ENCODE data around the gene PFN3.

The PFN3 gene

DNA sequence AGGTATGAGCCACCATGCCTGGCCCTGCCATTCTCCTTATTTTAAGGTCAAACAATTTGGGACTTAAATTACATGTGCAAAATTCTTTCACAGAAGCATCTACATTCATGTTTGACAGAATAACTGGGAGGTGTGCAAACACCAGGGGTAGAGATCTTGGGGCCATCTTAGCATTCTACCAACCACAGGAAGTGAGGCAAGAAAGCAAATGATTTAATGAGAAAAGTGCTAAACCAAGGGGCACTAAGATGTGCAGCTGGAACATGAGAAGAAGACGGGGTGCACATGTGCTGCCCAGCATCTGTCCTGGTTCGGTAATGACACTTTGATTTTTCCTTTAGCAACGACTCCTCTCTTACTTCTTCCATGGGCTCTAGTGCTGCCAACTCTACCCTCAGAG is 10.1 kb upstream of the PFN3 start:
- Histone ChIP-seq H2BK12ac (ENCODE audit: low read length) (no peak overlapping the region), H3K18ac (ENCODE audit: low read length) (no peak overlapping the region), H3K4me1 (ENCODE audit: control insufficient read depth in 1 of 2, insufficient read depth in 2 of 2, low read length in 2 of 2) (no peaks in the 10 kb centered on the region), H3K4ac (ENCODE audit: low read depth, low read length) (no peak overlapping the region), H3K79me1 (ENCODE audit: low read length) (no peaks in the 10 kb centered on the region), H3K9ac (ENCODE audit: low read length) (no peak overlapping the region), H2BK5ac (ENCODE audit: low read depth, low read length, poor library complexity) (no peak overlapping the region), H3K4me3 (ENCODE audit: low read depth, low read length) (no peak overlapping the region), H3K79me2 (ENCODE audit: control insufficient read depth, insufficient read depth, low read length, poor library complexity) (no peaks in the 10 kb centered on the region), H4K91ac (ENCODE audit: low read depth, low read length) (no peak overlapping the region), H2AFZ (ENCODE audit: insufficient read depth, low read length, poor library complexity) (no peak overlapping the region), H2AK5ac (ENCODE audit: low read length) (no peak overlapping the region), H4K8ac (ENCODE audit: low read depth, low read length) (no peak overlapping the region), H3K36me3 (ENCODE audit: control insufficient read depth in 1 of 2, insufficient read depth in 2 of 2, low read length in 2 of 2) (no peaks in the 10 kb centered on the region), H4K12ac (ENCODE audit: low read depth, low read length) (no peak overlapping the region), H3K4me2 (ENCODE audit: low read length) (no peak overlapping the region), H3K14ac (ENCODE audit: low read length) (no peak overlapping the region), H3K27me3 (ENCODE audit: insufficient read depth, low read length) (peaks cover 1% of the 10 kb centered on the region), H3K23ac (ENCODE audit: low read length) (no peak overlapping the region), H3K9me3 (ENCODE audit: insufficient read depth, low read depth, low read length) (peaks cover 1% of the 10 kb centered on the region), H2BK120ac (ENCODE audit: insufficient read depth, low read length, poor library complexity) (no peak overlapping the region), H3K27ac (ENCODE audit: low read depth, low read length) (no peak overlapping the region)
- no peak for DNase-seq
- no CpG with 5 or more reads among the region's 3 CpGs for WGBS (ENCODE audit: extremely low coverage, insufficient coverage, insufficient read length)

- peaks cover 1% of the 10 kb centered on the region for H3K9me3 ChIP-seq (ENCODE audit: insufficient read depth, low read depth, low read length)
- H2AK5ac ChIP-seq (ENCODE audit: low read length) = no peak within 1 kb of the TSS
- H4K8ac ChIP-seq (ENCODE audit: low read depth, low read length) = no peak within 1 kb of the TSS
- H3K14ac ChIP-seq (ENCODE audit: low read length) = no peak within 1 kb of the TSS
- H3K4ac ChIP-seq (ENCODE audit: low read depth, low read length) = no peak within 1 kb of the TSS
- H2BK120ac ChIP-seq (ENCODE audit: insufficient read depth, low read length, poor library complexity) = no peak within 1 kb of the TSS
- H3K4me1 ChIP-seq (ENCODE audit: control insufficient read depth in 1 of 2, insufficient read depth in 2 of 2, low read length in 2 of 2) = peaks cover under 1 to 2% of the 10 kb centered on the region in 2 experiments
- no peak for DNase-seq
- no peak within 1 kb of the TSS for H3K27ac ChIP-seq (ENCODE audit: low read depth, low read length)
- no peak within 1 kb of the TSS for H3K9ac ChIP-seq (ENCODE audit: low read length)
- H3K4me3 ChIP-seq (ENCODE audit: low read depth, low read length) = no peak within 1 kb of the TSS
- H3K79me2 ChIP-seq (ENCODE audit: control insufficient read depth, insufficient read depth, low read length, poor library complexity) = no peaks in the 10 kb centered on the region
- H3K23ac ChIP-seq (ENCODE audit: low read length) = no peak within 1 kb of the TSS
- no peak within 1 kb of the TSS for H4K12ac ChIP-seq (ENCODE audit: low read depth, low read length)
- H2AFZ ChIP-seq (ENCODE audit: insufficient read depth, low read length, poor library complexity) = no peak within 1 kb of the TSS
- H3K4me2 ChIP-seq (ENCODE audit: low read length) = no peak within 1 kb of the TSS
- H2BK5ac ChIP-seq (ENCODE audit: low read depth, low read length, poor library complexity) = no peak within 1 kb of the TSS
- no CpG with 5 or more reads among the region's 9 CpGs for WGBS (ENCODE audit: extremely low coverage, insufficient coverage, insufficient read length)
- no peaks in the 10 kb centered on the region for H3K79me1 ChIP-seq (ENCODE audit: low read length)
- H4K91ac ChIP-seq (ENCODE audit: low read depth, low read length) = no peak within 1 kb of the TSS
- no peaks in the 10 kb centered on the region for H3K36me3 ChIP-seq (ENCODE audit: control insufficient read depth in 1 of 2, insufficient read depth in 2 of 2, low read length in 2 of 2)
- H3K27me3 ChIP-seq (ENCODE audit: insufficient read depth, low read length) = peaks cover 14% of the 10 kb centered on the region
- H2BK12ac ChIP-seq (ENCODE audit: low read length) = no peak within 1 kb of the TSS
- H3K18ac ChIP-seq (ENCODE audit: low read length) = no peak within 1 kb of the TSS
Measured at GRCh38 chr5:177409043-177409801, 8.8 kb upstream of the PFN3 start, which contains the start of gene F12. TSS of gene F12 (minus strand) at chr5:177409564. CDS start at chr5:177409527, 37 bp downstream.

GRCh38 chr5:177405805-177406204 is 5.3 kb upstream of the PFN3 start:
- Histone ChIP-seq H2BK5ac (ENCODE audit: low read depth, low read length, poor library complexity) (no peak overlapping the region), H3K23ac (ENCODE audit: low read length) (no peak overlapping the region), H3K9ac (ENCODE audit: low read length) (no peak overlapping the region), H4K12ac (ENCODE audit: low read depth, low read length) (no peak overlapping the region), H2AK5ac (ENCODE audit: low read length) (no peak overlapping the region), H3K4me3 (ENCODE audit: low read depth, low read length) (no peak overlapping the region), H3K18ac (ENCODE audit: low read length) (no peak overlapping the region), H2BK12ac (ENCODE audit: low read length) (no peak overlapping the region), H3K79me2 (ENCODE audit: control insufficient read depth, insufficient read depth, low read length, poor library complexity) (no peaks in the 10 kb centered on the region), H3K36me3 (ENCODE audit: control insufficient read depth in 1 of 2, insufficient read depth in 2 of 2, low read length in 2 of 2) (no peaks in the 10 kb centered on the region), H3K4ac (ENCODE audit: low read depth, low read length) (no peak overlapping the region), H3K27ac (ENCODE audit: low read depth, low read length) (no peak overlapping the region), H2AFZ (ENCODE audit: insufficient read depth, low read length, poor library complexity) (no peak overlapping the region), H2BK120ac (ENCODE audit: insufficient read depth, low read length, poor library complexity) (no peak overlapping the region), H4K8ac (ENCODE audit: low read depth, low read length) (no peak overlapping the region), H3K4me1 (ENCODE audit: control insufficient read depth in 1 of 2, insufficient read depth in 2 of 2, low read length in 2 of 2) (peaks cover 14 to 23% of the 10 kb centered on the region in 2 experiments), H3K14ac (ENCODE audit: low read length) (no peak overlapping the region), H3K4me2 (ENCODE audit: low read length) (no peak overlapping the region), H3K27me3 (ENCODE audit: insufficient read depth, low read length) (peaks cover 28% of the 10 kb centered on the region), H4K91ac (ENCODE audit: low read depth, low read length) (no peak overlapping the region), H3K79me1 (ENCODE audit: low read length) (peaks cover 2% of the 10 kb centered on the region), H3K9me3 (ENCODE audit: insufficient read depth, low read depth, low read length) (peaks cover 1% of the 10 kb centered on the region)
- WGBS (ENCODE audit: extremely low coverage, insufficient coverage, insufficient read length) = no CpG with 5 or more reads among the region's 5 CpGs
- peak in 1 of 2 donors; percentile 10 for DNase-seq

DNA sequence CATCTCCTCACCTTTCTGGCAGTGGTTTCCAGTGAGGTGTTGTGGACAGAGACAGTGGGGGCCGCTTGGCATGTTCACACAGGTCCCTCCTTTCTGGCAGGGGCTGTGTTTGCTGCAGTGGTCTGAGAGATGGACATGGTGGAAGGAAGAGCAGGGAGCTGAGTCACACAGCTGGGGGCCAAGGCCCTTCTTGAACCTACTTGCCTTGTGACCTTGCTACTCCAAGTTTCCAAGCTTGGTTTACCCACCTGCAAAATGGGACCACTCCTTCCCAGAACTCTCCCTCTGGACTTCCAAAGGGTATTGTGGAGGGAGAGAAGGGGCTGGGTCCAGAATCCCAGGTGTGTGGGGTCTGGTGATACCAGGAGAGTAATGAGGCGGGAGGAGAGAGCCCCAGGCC is 4.9 kb upstream of the PFN3 start:
- Histone ChIP-seq H2BK12ac (ENCODE audit: low read length) (no peak overlapping the region), H3K4me3 (ENCODE audit: low read depth, low read length) (no peak overlapping the region), H4K8ac (ENCODE audit: low read depth, low read length) (no peak overlapping the region), H3K9ac (ENCODE audit: low read length) (no peak overlapping the region), H3K79me1 (ENCODE audit: low read length) (peaks cover 2% of the 10 kb centered on the region), H3K4ac (ENCODE audit: low read depth, low read length) (no peak overlapping the region), H3K9me3 (ENCODE audit: insufficient read depth, low read depth, low read length) (peaks cover 1% of the 10 kb centered on the region), H3K18ac (ENCODE audit: low read length) (no peak overlapping the region), H3K27ac (ENCODE audit: low read depth, low read length) (no peak overlapping the region), H4K12ac (ENCODE audit: low read depth, low read length) (no peak overlapping the region), H2BK5ac (ENCODE audit: low read depth, low read length, poor library complexity) (no peak overlapping the region), H3K23ac (ENCODE audit: low read length) (no peak overlapping the region), H3K79me2 (ENCODE audit: control insufficient read depth, insufficient read depth, low read length, poor library complexity) (no peaks in the 10 kb centered on the region), H2AK5ac (ENCODE audit: low read length) (no peak overlapping the region), H4K91ac (ENCODE audit: low read depth, low read length) (no peak overlapping the region), H3K4me2 (ENCODE audit: low read length) (no peak overlapping the region), H2AFZ (ENCODE audit: insufficient read depth, low read length, poor library complexity) (no peak overlapping the region), H3K14ac (ENCODE audit: low read length) (no peak overlapping the region), H3K27me3 (ENCODE audit: insufficient read depth, low read length) (peaks cover 28% of the 10 kb centered on the region), H3K36me3 (ENCODE audit: control insufficient read depth in 1 of 2, insufficient read depth in 2 of 2, low read length in 2 of 2) (no peaks in the 10 kb centered on the region), H3K4me1 (ENCODE audit: control insufficient read depth in 1 of 2, insufficient read depth in 2 of 2, low read length in 2 of 2) (peaks cover 14 to 23% of the 10 kb centered on the region in 2 experiments), H2BK120ac (ENCODE audit: insufficient read depth, low read length, poor library complexity) (no peak overlapping the region)
- WGBS (ENCODE audit: extremely low coverage, insufficient coverage, insufficient read length) = no CpG with 5 or more reads among the region's 2 CpGs
- no peak for DNase-seq
